NT2/D1 (cell line): ENCODE measurements around the gene SLC16A10.

Experiments used
- DNase-seq: peaks from one replicate; pipeline ENCODE4 v3.0.0-alpha.2; 2011; ENCODE audit warnings: low read depth, low spot score
- H3K27me3 ChIP-seq: 2 replicates; pipeline ENCODE4 v1.6.0; 2011; ENCODE audit warnings: mild to moderate bottlenecking; ENCODE audit not compliant: insufficient read length, insufficient read depth
- H3K36me3 ChIP-seq: 2 replicates; pipeline ENCODE4 v1.6.1; 2011; ENCODE audit warnings: mild to moderate bottlenecking, low read length, mixed read lengths; ENCODE audit not compliant: insufficient read depth, insufficient read length
- H3K4me1 ChIP-seq: 2 replicates; pipeline ENCODE4 v1.5.1; 2011; ENCODE audit not compliant: insufficient read depth, insufficient read length
- H3K4me3 ChIP-seq: 2 replicates; pipeline ENCODE4 v1.5.1; 2011; ENCODE audit warnings: low read depth; ENCODE audit not compliant: insufficient read length
- H3K9ac ChIP-seq: 2 replicates; pipeline ENCODE4 v1.6.0; 2011; ENCODE audit warnings: low read depth; ENCODE audit not compliant: insufficient read length
- H3K9me3 ChIP-seq: 2 replicates; pipeline ENCODE4 v1.5.1; 2011; ENCODE audit warnings: mild to moderate bottlenecking, low read length; ENCODE audit not compliant: insufficient read depth
- SUZ12 ChIP-seq: IDR thresholded peaks from 2 replicates; pipeline ENCODE4 v1.6.1; 2011; ENCODE audit not compliant: insufficient read length, insufficient read depth; ENCODE audit errors: extremely low read depth
- YY1 ChIP-seq: IDR thresholded peaks from 2 replicates; pipeline ENCODE4 v1.6.1; 2011; ENCODE audit not compliant: insufficient read length, insufficient read depth
- ZNF274 ChIP-seq: IDR thresholded peaks from 2 replicates; pipeline ENCODE4 v1.6.1; 2011; ENCODE audit warnings: mild to moderate bottlenecking, low read depth, low read length

SLC16A10 gene

DNA sequence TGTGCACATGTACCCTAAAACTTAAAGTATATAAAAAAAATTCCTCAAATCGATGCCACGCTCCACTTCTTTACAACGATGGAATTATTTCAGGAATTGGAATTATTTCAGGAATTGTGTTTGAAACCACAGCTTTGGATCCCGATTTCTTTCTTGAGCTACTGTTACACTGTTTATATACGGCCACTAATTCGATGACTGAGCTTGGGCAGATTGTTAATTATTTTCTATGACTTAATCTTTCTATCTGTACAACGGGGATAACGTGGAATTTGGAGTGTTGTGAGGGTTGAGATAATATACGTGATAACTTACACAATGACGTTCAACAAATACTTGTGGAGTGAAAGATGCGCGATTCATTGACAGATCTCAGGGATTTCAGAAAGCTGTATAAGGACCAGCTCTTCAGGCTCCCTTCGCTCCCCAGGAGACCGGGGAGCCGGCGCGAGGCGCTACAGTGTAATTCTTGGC is 171.3 kb downstream of the SLC16A10 start:
- H3K36me3 ChIP-seq, result peaks cover 14% of the 10 kb centered on the region
- peaks cover 6% of the 10 kb centered on the region for H3K27me3 ChIP-seq
- H3K4me3 ChIP-seq, result no peak overlapping the region
- H3K9me3 ChIP-seq, result no peaks in the 10 kb centered on the region
- no peak overlapping the region for H3K9ac ChIP-seq
- TF ChIP-seq SUZ12 (no peak), ZNF274 (no peak), YY1 (no peak)
- no peak for DNase-seq
- H3K4me1 ChIP-seq, result peaks cover 2% of the 10 kb centered on the region

DNA sequence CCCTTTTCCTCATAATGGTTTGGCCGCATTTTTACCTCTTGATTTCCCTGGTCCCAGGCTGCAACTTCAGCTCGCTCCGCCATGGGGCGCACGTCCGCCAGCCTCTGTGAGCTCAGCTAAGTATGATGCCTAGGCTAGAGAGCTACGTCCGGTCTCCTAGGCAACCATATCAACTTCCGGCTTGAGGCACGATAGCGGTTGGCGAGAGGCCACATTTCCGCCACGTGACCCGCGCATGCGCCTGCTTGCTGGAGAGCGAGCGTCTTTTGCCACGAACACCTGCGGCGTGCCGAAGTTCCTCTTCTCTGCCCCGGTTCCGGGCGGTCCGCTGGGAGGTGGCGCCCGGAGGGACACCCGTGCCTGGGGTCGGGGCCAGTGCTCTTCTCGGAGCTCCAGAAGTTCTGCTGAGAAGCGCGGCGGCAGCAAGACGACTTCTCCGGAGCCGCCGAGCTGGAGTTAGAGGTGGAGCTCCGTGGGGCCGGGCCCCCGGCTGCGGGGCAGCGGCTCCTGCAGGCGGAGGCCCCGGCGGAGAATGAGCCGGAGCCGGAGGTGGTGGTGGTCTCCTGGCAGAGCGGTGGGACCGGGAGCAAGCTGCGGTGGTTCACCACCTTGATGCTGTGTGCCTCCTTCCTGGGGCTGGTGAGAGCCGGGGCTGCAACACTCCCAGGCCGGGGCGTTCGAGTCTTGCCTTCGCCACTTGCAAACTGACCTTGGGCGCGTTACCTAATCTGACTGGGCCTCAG is 172.0 kb downstream of the SLC16A10 start:
- no peak for TF ChIP-seq SUZ12
- no peak for TF ChIP-seq YY1
- TF ChIP-seq ZNF274, result no peak
- Histone ChIP-seq H3K9me3 (no peaks in the 10 kb centered on the region), H3K27me3 (peaks cover 1% of the 10 kb centered on the region), H3K4me3 (peak overlapping the region; percentile 73), H3K4me1 (peaks cover 2% of the 10 kb centered on the region), H3K36me3 (peaks cover 20% of the 10 kb centered on the region), H3K9ac (peak overlapping the region; percentile 83)
- peak; percentile 93 for DNase-seq

GRCh38 chr6:111260570-111261298 is 173.4 kb downstream of the SLC16A10 start:
- no peak for DNase-seq
- peak overlapping the region; percentile 4 for H3K4me3 ChIP-seq

DNA sequence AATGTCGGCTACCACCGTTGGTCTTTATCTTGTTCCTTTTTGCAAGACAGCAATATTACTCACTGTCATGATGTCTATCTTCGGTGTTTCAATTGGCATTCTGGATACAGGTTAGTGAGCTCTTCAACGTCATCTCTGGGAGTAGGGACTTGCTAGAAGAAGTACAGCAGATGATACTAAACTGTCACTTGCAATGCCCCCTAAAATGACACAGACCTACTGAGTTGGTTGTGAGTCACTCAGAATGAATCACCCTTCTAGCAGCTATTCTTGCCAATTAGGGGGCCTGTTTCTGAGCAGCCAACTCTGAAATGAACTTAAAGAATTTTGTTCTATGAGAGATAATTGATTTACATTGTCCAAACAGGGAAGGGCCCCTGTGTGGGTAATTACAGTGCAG is 176.5 kb downstream of the SLC16A10 start:
- Histone ChIP-seq H3K4me1 (peaks cover 2% of the 10 kb centered on the region), H3K4me3 (no peak overlapping the region), H3K9ac (no peak overlapping the region), H3K27me3 (no peaks in the 10 kb centered on the region), H3K36me3 (peaks cover 53% of the 10 kb centered on the region), H3K9me3 (no peaks in the 10 kb centered on the region)
- no peak for TF ChIP-seq SUZ12
- TF ChIP-seq YY1, result no peak
- TF ChIP-seq ZNF274, result no peak
- no peak for DNase-seq

More at GRCh38 chr6:111260570-111261298, 173.4 kb downstream of the SLC16A10 start:
- no peak for TF ChIP-seq ZNF274
- no peak for TF ChIP-seq YY1
- no peak for TF ChIP-seq SUZ12
- H3K27me3 ChIP-seq, result no peaks in the 10 kb centered on the region
- H3K9ac ChIP-seq, result no peak overlapping the region
- H3K9me3 ChIP-seq, result no peaks in the 10 kb centered on the region
- H3K36me3 ChIP-seq, result peaks cover 24% of the 10 kb centered on the region
- H3K4me1 ChIP-seq, result peaks cover 2% of the 10 kb centered on the region

- H3K9me3 ChIP-seq, result no peaks in the 10 kb centered on the region
- no peak overlapping the region for H3K4me3 ChIP-seq
- TF ChIP-seq SUZ12 (no peak), ZNF274 (no peak), YY1 (no peak)
- H3K9ac ChIP-seq, result no peak overlapping the region
- H3K4me1 ChIP-seq, result no peaks in the 10 kb centered on the region
- peaks cover 60% of the 10 kb centered on the region for H3K36me3 ChIP-seq
- no peak for DNase-seq
- no peaks in the 10 kb centered on the region for H3K27me3 ChIP-seq
These were observed 178.5 kb downstream of the SLC16A10 start for GRCh38 chr6:111265842-111266241.

DNA sequence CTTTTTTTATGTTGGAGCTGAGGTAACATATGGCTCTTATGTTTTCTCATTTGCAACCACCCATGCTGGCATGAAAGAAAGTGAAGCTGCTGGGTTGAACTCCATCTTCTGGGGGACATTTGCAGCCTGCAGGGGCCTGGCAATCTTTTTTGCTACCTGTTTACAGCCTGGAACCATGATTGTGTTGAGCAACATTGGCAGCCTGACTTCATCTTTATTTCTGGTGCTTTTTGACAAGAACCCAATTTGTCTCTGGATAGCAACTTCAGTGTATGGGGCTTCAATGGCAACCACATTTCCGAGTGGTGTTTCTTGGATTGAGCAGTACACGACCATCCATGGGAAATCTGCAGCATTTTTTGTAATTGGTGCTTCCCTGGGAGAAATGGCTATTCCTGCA is 179.0 kb downstream of the SLC16A10 start:
- TF ChIP-seq YY1, result no peak
- no peak for TF ChIP-seq ZNF274
- no peak for TF ChIP-seq SUZ12
- Histone ChIP-seq H3K4me3 (no peak overlapping the region), H3K9ac (no peak overlapping the region), H3K4me1 (no peaks in the 10 kb centered on the region), H3K9me3 (no peaks in the 10 kb centered on the region), H3K27me3 (no peaks in the 10 kb centered on the region), H3K36me3 (peaks cover 60% of the 10 kb centered on the region)
- no peak for DNase-seq

GRCh38 chr6:111267764-111268333 is 180.5 kb downstream of the SLC16A10 start:
- DNase-seq, result no peak
- Histone ChIP-seq H3K4me3 (no peak overlapping the region), H3K9ac (no peak overlapping the region), H3K9me3 (no peaks in the 10 kb centered on the region), H3K4me1 (no peaks in the 10 kb centered on the region), H3K27me3 (no peaks in the 10 kb centered on the region), H3K36me3 (peaks cover 54% of the 10 kb centered on the region)
- no peak for TF ChIP-seq YY1
- TF ChIP-seq ZNF274, result no peak
- TF ChIP-seq SUZ12, result no peak
